Left kidney (tissue), 2 donors: ENCODE results near the gene LPIN2. TPM values are rescaled to one million over a fixed set of nuclear protein-coding genes. Genes with fewer than 3 reads are reported as not detected.

Source experiments
- DNase-seq: peaks from one replicate; pipeline ENCODE4 v3.0.0-alpha.2; 2013
- polyA plus RNA-seq: library from polyadenylated mRNA; unstranded; fragments of 120-200 nt; gene quantifications from one replicate; pipeline ENCODE4 v1.2.1, GENCODE V29; 2013; ENCODE audit not compliant: insufficient read length

The LPIN2 gene
- polyA plus RNA-seq, 1 donor = 37.9 TPM

DNA sequence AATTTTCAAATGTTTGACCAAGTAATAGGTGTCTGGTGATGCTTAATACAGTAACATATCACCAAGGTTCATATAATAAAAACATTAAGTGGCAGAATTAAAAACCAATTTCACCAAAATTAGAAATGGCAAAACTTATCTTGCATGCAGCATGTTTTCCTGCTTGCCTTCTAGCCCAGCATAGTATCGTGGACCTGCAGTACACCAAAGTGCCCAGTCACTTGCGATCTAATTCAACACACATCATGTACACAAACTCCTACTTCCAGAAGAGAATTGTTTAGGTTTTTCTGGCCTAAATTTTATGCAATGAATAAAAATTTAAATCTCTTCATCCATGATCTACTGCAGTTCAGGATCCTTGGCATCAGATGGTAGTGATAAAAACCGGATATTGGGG lies 28.9 kb downstream of the LPIN2 start:
- DNase-seq = no peak

GRCh38 chr18:2983296-2983695 lies 29.6 kb downstream of the LPIN2 start:
- DNase-seq = no peak

GRCh38 chr18:2982452-2983269 lies 30.3 kb downstream of the LPIN2 start:
- DNase-seq = no peak

- no peak for DNase-seq
These were observed 30.9 kb downstream of the LPIN2 start for GRCh38 chr18:2982022-2982421.

DNA sequence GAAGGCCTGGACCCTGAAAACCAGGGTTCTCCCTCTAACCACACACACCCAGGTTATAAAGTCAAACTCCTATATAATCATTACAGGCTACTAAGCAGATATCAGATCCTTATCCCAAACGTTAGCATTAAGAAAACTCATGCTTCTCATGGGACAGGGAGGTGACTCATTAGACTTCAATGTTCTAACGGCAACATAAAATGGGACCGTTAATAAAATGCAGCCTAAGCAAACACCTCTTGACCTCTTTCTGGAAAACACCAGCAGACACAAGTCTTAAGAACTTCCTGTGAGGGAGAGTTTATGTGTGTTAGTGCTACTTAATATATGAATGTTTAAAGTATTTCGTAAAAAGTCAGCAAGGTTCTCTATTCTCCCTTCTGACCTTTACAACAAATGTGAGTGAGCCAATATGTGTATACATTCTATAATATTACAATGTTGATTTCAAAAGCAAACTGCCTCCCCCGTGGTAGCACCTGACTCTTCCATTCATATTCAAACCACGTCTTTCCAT lies 31.7 kb downstream of the LPIN2 start:
- no peak for DNase-seq

DNA sequence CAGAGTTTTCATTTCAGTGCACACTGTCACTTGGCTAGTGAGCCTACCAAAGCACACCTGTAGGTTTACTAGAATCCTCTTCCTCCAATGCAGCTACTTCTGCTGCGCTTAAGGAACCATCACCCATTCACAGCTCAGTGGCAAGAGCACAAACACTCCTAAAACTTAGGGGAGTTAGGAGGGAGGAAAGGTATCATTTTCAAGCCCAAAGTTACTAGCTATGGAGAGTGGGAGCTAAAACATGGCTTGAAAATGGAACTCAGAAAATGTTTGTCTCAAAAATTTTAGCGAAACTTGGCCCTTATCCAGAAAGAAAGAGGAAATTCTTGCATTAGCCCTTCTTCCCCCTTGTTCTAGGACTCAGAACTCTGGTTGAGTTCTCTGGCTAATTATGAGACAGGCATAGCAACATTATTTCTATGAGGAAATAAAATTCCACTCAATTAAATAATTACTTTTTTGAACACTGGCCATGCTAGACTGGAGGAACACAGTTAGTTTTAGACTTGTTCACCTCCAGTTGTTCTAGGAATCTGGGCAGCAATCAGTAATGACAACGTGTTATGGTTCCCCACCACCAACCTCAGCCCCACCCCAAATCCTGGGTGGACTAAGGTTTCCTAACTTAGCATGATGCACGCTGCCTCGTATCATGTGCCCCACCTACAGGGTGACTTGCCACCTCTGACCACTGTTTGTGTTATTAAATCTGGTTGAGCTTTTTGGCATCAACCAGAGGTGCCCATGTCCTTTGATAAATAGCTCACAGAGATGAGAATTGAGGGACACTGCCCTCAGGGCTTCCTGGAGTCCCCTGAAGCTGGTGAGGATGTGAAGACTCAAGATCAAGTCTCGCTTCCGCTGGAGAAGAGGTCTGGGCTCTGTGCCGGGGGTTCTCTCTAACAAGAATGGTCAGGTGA lies 32.8 kb downstream of the LPIN2 start:
- DNase-seq = no peak

- no peak for DNase-seq
These were observed 33.8 kb downstream of the LPIN2 start for GRCh38 chr18:2979129-2979528.

DNA sequence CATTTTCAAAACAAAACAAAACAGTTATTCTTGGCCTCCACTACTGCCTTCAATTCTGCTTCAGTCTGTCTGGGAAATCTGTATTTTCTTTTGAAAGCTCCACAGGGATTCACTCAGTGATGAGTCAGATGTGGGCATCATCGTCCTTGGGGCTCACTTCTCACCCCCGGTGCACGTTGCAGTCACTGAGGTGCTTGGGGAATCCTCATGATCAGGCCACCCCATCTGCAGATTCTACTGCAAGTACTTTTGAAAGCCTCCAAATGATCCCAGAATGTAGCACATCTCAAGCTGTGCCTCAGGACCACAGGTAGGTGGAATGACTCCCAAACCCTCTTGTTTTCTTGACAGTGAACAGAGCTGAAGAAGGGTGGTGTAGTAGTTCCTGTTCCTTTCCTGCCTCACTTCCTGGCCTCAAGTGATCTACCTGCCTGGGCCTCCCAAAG lies 34.3 kb downstream of the LPIN2 start:
- no peak for DNase-seq

GRCh38 chr18:2978208-2978607 lies 34.7 kb downstream of the LPIN2 start:
- DNase-seq = no peak

DNA sequence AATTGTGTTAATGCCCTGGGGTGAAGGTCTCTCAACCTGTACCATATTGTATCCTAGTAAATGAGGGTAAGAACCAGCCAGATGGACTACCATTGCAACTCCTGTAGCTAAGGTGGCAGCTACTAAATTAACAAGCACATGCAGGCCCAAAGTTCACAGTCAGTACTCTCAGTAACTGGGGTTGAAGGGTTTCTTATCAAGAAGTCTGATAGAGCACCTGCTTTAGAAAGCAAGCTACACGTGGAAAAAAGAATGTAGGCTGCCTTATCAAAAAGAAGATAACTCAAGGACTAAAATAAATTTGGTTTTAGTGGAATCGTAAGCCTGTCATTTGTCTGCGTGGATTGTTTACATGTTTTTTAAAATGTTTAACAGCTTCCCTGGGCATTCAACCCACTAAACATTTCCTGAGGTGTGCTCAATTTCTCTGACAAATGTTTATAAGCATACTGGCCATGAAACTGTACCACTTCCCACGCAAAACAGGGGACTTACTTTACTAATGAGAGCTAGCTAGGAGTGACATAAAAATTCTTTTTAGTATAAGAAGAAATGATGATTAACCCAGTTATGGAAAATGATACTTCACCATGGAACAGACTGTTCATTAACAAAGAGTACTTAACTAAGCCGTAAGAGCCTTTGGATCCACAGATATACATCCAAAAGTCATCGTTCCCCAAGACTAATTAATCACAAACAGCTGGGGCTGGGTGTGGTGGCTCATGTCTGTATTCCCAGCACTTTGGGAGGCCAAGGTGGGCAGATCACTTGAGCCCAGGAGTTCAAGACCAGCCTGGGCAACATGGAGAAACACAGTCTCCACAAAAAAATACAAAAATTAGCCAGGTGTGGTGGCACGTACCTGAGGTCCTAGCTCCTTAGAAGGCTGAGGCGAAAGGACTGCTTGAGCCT lies 36.5 kb downstream of the LPIN2 start:
- no peak for DNase-seq

DNA sequence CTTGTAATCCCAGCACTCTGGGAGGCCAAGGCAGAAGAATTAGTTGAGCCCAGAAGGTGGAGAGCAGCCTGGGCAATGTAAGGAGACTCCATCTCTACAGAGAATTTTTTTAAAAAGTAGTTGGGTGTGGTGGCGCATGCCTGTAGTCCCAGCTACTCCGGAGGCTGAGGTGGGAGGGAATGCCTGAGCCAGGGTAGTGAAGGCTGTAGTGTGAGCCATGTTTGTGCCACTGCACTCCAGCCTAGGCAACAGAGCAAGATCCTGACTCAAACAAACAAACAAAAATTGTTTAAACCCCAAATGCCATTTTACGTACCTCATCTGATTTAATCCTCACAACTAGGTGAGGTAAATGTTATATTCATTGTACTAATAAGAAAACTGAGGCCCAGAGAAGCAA lies 38.2 kb downstream of the LPIN2 start:
- no peak for DNase-seq

- no peak for DNase-seq
These were observed 41.0 kb downstream of the LPIN2 start for GRCh38 chr18:2971741-2972552.

DNA sequence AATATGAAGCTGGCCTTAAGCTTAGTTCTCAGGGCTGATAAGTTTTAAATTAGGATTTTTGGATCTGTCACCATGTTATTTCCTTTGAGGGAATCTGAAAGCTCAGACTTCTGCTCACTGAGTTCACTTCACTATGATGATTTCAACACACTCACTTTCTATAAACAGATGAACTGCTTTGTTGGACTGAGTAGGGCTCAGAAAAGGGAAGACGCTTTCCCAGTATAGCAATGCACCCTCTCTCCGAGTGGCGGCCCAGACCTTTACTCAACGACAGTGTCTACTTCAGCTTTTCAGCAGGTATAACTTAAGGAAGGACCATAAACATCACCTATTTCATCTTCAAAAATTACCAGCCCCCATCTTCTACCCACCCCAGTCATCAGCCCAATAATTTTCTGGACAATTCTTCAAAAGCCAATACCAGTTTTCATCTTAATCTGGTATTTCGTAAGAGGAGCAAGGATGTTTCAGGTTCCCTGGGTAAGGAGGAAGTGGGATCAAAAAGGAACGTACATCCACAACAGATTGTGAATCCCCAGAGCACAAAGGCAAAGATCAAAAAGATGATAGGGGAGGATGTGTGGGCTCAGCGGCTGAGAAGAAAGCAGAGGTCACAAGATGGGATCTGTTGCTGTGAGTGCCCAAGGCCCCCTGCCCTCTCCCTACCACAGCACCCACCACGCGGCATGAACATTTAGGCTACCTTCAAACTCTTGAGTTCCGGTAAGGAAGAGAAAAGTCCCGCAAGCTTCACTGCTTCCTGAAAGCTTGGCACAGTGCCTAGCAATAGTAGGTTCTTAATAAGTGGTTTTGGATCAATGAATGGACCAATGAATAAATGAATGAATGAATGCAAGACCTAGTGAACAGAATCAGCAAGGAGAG lies 41.9 kb downstream of the LPIN2 start:
- DNase-seq = no peak

- no peak for DNase-seq
These were observed 42.6 kb downstream of the LPIN2 start for GRCh38 chr18:2970344-2970743.

DNA sequence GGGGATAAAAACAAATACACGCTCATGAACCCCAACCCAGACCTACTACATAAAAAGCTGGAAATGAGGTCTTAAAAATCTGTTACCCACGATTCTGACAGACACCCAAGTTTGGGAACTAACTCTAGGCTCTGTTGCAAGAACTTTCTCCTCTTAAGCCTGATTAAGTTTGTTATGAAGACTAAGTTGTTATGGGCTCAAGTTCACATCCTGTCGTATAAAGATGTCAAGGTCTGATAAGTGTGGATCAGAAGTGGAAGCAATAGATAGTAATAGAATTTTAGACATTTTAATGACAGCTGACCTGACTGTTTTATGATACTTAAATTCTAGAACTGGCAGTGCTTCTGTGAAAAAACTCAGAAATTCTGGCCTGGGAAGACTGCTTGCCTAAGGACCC lies 43.2 kb downstream of the LPIN2 start:
- no peak for DNase-seq

- no peak for DNase-seq
These were observed 44.3 kb downstream of the LPIN2 start for GRCh38 chr18:2968606-2969005.

- no peak for DNase-seq
These were observed 45.1 kb downstream of the LPIN2 start for GRCh38 chr18:2967820-2968219.

- DNase-seq = no peak
These were observed 45.6 kb downstream of the LPIN2 start for GRCh38 chr18:2967357-2967756.

- DNase-seq = no peak
These were observed 46.4 kb downstream of the LPIN2 start for GRCh38 chr18:2966560-2966959.

- DNase-seq = no peak
These were observed 47.1 kb downstream of the LPIN2 start for GRCh38 chr18:2965797-2966196.
